Stimulated activated CD4-positive, alpha-beta T cell treated with anti-CD3 and anti-CD28 coated beads, Interleukin-2, amount 100 ng/mL, for 4 hours (primary cell): ENCODE results near the gene ALDH1A1.

Experiments used
- DNase-seq: peaks from one replicate; pipeline ENCODE4 v3.0.0-alpha.2; 2020; ENCODE audit warnings: low read depth

ALDH1A1 gene

GRCh38 chr9:72855890-72856523, 96.8 kb downstream of the ALDH1A1 start:
- DNase-seq, result no peak

GRCh38 chr9:72855321-72855720, 97.5 kb downstream of the ALDH1A1 start:
- DNase-seq, result no peak
